HG02642 (cell line): ENCODE results near the gene SPATA31A5.
"Not testable (repeated sequence)": the region's sequence is repeated elsewhere in the genome, so short reads cannot be mapped to it uniquely, and the experiment has no call there.

Experiments
- ATAC-seq: cut with Tn5 transposase; IDR thresholded peaks from one replicate; pipeline ENCODE4 v1.9.1; 2021; ENCODE audit warnings: mild to moderate bottlenecking; ENCODE audit not compliant: unreplicated experiment, poor library complexity

The SPATA31A5 gene

DNA sequence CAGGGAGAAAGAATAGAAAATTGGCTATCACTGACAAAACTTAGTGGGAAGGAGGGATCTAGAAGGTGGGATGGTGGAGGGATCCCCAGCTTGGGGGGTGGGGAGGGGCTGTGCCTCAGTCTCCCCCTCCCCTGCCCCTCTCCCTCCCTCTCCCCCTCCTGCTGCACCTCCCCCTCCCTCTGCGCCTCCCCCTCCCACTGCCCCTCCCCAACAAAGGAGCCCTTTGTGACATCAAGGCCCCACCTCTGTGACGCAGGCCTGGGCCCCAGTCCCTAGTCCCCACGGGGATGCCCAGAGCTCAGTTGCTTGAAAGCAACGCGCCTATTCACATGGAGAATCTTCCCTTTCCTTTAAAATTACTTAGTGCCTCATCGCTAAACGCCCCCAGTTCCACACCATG is at the start of gene SPATA31A5:
Gene SPATA31A5, plus strand, starts transcription at position 301 of the 400 bp plus-strand sequence. Its CDS starts 29 bp downstream, at position 330.
- ATAC-seq = not testable (repeated sequence)

DNA sequence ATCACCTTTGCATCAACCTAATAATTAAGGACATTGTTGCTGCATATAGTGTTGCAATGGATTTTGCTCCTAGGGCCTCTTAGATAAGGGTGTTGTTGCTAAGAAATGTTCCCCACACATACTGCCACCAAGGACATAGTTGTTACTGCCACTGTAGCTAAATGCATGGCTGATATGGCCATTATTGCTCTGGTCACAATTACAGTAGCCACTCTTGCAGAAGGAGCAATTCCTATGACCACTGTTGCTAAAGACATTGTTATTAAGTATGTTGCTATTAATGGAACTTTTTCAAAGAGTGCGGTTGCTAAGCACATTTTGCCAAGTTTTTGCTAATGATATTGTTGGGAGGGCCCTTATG is 48.8 kb downstream of the SPATA31A5 start:
- not testable (repeated sequence) for ATAC-seq

DNA sequence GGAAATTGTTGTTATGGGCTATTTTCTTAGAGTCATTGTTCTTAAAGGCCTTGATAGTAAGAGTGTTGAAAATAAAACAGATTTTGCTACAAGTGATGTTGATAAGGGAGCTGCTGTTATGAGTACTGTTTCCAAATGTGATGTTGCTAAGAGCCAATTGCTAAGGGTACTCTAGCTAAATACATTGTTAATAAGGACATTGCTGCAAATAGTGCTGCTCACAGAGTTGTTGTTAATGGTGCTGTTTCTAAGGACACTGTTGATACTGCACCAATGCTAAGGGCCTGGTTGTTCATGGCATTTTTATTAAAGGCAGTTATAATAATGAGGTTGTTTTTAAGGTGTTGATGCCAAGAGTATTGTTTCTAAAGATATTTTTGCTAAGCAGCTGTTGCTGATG is 52.2 kb downstream of the SPATA31A5 start:
- ATAC-seq = not testable (repeated sequence)
